GM12801 (cell line): Measurements from ENCODE around the gene DLG1.

ENCODE experiments used
- TF ChIP-seq, protein P1 (sequence below): IDR thresholded peaks from one replicate; pipeline ENCODE4 v1.5.1; 2011; ENCODE audit warnings: control low read depth; ENCODE audit not compliant: insufficient read length; ENCODE audit errors: extremely low read depth

Gene DLG1

GRCh38 chr3:197266331-197266730 lies 32.1 kb downstream of the DLG1 start:
- TF ChIP-seq, protein P1, sequence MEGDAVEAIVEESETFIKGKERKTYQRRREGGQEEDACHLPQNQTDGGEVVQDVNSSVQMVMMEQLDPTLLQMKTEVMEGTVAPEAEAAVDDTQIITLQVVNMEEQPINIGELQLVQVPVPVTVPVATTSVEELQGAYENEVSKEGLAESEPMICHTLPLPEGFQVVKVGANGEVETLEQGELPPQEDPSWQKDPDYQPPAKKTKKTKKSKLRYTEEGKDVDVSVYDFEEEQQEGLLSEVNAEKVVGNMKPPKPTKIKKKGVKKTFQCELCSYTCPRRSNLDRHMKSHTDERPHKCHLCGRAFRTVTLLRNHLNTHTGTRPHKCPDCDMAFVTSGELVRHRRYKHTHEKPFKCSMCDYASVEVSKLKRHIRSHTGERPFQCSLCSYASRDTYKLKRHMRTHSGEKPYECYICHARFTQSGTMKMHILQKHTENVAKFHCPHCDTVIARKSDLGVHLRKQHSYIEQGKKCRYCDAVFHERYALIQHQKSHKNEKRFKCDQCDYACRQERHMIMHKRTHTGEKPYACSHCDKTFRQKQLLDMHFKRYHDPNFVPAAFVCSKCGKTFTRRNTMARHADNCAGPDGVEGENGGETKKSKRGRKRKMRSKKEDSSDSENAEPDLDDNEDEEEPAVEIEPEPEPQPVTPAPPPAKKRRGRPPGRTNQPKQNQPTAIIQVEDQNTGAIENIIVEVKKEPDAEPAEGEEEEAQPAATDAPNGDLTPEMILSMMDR: no peak

DNA sequence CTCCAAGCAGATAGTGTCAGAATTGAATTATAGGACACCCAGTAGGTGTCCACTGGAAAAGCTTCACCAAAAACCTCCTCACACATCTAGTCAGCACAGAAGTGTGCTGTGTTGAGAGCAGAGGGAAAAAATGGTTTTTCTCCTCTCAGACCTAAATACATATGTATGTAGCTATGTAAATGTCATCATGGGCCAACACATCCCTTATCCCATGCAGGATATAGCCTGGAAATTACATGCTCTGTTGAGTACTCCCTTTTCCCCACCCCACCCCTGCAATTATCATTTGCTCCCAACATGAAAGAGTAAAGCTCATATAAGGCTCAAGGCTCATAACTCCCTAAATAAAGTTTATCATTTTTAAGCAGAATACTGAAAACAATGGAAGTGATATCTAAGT lies 35.7 kb downstream of the DLG1 start:
- TF ChIP-seq, protein P1: no peak

- TF ChIP-seq, protein P1: no peak
These were observed 37.3 kb downstream of the DLG1 start for GRCh38 chr3:197261164-197261509.

GRCh38 chr3:197260491-197261163 lies 37.8 kb downstream of the DLG1 start:
- TF ChIP-seq, protein P1: no peak

DNA sequence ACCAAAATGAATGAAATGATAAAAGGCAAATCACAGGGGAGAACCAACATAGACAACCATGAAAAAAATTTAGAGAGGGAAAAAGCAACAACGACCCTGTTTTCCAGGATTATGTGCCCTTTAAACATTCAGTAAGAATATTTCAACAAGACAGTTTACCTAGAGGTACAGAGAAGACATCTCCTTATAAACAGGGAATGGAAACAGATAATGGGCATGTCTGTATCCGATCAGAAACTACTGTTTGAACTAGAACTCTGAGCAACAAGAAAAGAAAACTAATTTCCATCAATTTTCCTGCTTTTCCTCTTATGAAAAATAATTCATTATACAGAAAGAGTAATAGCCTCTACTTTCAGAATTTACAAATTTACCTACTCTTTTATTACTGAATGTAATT lies 39.3 kb downstream of the DLG1 start:
- TF ChIP-seq, protein P1: no peak

DNA sequence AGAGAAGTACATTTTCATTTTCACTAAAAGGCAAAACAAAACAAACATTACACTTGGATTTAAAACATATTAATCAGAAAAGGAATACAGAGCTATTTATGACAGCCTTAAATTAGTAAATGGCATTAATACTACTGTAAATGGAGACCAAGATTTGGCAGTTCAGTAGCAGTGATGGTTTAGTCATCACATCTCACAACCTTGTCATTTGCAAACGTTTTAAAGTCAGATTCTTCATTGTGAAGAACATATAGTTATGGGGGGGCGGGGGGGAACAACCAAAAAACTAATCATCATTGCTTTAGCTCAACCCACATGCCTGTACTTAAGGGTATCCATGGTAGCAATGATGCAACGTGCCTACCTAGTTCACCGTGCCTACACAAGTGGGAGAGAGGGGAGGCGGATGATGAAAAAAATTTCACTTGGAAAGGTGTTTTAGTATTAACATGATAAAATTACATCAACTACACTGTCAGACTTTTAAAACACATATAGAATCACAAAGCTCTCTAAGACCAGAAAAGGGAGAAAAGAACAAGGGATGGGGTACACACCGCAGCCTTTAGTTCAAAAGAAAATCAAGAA lies 40.1 kb downstream of the DLG1 start:
- TF ChIP-seq, protein P1: no peak

DNA sequence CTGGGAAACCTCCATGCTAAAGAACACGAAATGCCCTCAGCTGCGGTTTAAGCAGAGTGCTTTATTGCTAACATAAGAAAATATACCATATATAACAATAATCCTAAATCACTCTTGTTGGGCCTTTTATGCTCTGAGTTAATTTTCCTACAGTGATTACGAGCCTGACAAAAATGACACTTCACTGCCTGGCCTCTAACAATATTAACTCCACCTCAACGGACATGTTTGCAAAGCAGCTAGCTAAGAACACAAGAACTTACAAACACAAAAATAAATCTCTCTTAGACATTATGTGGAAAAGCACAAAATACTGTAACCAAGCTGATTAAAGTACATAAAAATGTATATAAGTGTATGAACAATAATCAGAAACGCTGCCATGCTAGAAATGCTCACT lies 40.7 kb downstream of the DLG1 start:
- TF ChIP-seq, protein P1: no peak
